HG02852 (cell line): ENCODE measurements around the gene OXSR1.
A peak's percentile ranks its signal among the peaks of the same experiment; 100 is the strongest.
"Not testable (repeated sequence)": the region's sequence is repeated elsewhere in the genome, so short reads cannot be mapped to it uniquely, and the experiment has no call there.

Source experiments
- ATAC-seq: cut with Tn5 transposase; IDR thresholded peaks from one replicate; pipeline ENCODE4 v1.9.1; 2021; ENCODE audit warnings: mild to moderate bottlenecking, moderate library complexity; ENCODE audit not compliant: unreplicated experiment

OXSR1 gene

GRCh38 chr3:38127611-38128302 is 37.6 kb upstream of the OXSR1 start:
- no peak for ATAC-seq

DNA sequence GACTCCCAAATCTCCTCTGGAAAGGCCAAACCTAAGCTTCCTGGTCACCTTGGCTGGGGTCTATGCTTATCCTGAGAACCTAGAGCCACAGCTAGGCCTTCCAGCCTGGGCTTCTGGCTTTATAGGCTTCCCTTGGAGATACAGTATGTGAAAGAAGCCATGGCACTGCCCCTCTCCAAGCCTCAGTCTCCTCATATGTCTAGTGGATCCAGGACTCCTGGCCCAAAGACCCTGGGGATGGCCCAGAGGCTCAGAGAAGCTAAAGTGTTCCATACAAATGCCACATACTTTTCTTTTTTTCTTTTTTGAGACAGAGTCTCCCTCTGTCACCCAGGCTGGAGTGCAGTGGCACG is 37.1 kb upstream of the OXSR1 start:
- ATAC-seq, result no peak

DNA sequence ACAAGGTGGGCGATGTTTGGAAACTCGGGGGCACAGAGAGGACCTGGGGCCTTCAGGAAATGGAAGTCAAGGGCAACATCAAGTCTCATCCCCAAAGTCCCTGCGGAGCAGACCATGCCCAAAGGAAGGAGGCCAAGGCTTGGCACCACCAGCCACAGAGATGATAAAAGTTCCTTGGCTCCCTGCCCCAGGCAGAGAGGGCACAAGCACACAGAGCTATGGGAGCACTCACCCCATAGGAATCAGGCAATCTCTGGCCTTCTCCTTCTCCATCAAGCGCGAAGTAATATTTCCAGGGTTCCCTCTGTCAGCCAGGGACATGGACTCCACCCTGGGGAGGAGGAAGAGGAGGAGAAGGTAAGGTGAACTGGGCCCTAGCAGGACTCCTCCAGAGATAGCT is 36.3 kb upstream of the OXSR1 start:
- ATAC-seq, result no peak

DNA sequence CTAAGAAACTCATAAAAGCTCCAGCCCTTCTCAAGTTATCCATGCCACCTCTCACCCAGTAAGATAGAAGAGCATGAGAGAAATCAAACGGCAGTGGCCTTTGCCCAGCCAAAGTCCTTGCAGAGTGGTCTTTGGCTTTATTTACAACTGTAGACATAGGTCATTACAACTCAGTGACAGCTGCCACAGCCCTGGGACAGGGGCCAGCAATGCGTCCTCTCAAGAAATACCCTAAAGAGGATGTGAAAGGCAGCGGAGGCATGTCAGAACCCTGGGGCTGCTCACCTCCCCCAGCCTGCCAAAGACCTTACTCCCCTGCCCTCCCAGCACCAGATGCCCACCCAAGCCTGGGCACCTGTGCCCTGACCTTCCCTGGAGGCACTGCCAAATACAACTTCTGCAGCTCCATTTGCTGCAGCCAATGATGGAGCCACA is 34.7 kb upstream of the OXSR1 start:
- no peak for ATAC-seq

- ATAC-seq, result no peak
Observed at GRCh38 chr3:38131621-38132369, 33.5 kb upstream of the OXSR1 start.

- ATAC-seq, result no peak
Observed at GRCh38 chr3:38133209-38133556, 32.2 kb upstream of the OXSR1 start.

- ATAC-seq, result no peak
Observed at GRCh38 chr3:38133557-38134405, 31.6 kb upstream of the OXSR1 start.

GRCh38 chr3:38134517-38135143 is 30.7 kb upstream of the OXSR1 start:
- not testable (repeated sequence) for ATAC-seq

DNA sequence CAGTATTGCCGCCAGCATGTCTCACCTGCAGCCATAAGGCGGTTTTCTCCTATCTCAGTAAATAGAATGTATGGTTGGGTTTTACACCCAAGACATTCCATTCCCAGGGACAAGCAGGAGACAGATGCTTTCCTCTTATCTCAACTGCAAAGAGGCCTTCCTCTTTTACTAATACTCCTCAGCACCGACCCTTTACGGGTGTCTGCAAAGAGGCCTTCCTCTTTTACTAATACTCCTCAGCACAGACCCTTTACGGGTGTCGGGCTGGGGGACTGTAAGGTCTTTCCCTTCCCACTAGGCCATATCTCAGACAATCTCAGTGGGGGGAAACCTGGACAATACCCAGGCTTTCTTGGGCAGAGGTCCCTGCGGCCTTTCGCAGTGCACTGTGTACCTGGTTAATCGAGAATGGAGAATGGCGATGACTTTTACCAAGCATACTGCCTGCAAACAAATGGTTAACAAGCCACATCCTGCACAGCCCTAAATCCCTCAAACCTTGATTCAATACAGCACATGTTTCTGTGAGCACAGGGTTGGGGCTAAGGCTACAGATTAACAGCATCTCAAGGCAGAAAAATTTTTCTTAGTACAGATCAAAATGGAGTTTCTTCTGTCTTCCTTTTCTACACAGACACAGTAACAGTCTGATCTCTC is 29.6 kb upstream of the OXSR1 start:
- not testable (repeated sequence) for ATAC-seq

- ATAC-seq, result no peak
Observed at GRCh38 chr3:38136393-38136776, 29.0 kb upstream of the OXSR1 start.

DNA sequence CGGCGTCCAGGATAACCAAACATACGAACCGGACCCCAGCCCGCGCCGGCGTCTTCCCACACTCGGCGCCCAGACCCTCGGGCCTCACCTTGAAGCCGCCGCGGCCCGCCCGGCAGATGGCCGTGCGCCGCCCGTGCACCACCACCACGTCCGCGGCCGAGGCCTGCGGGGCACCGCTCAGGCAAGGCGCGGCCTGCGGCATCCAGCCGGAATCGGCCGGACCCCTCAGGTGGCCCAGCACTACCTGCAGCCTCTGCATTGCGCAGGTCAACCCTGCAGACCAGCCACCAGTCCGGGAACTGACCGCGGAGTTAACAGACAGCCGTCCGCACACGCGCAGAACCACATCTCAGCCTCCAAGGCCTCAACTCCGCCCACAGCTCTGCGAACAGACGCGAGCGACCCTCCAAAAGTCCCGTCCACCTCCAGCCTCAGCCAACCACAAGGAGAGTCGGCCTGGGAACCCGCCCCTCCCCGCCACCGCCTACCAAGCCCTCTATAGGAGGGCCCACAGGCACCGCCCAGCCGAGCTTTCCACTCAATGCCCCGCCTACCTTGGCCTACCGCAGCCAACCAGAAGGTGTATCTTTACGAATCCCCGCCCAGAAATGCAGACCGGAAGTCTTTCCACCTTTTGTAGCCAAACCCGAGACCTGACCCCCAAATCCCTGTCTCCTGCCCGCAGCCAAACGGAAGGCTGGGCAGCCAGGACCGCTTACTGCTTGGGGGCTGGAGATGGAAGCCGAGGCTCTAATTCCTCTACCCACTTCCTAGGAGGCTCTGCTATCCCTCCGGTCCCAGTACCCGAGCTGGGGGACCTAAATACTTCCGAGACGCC is 28.3 kb upstream of the OXSR1 start, which contains the start of gene ACAA1:
TSS of gene ACAA1 (minus strand) at position 351 of the 838 bp plus-strand sequence. CDS start at position 259, 92 bp downstream.
- peak; percentile 88 for ATAC-seq

DNA sequence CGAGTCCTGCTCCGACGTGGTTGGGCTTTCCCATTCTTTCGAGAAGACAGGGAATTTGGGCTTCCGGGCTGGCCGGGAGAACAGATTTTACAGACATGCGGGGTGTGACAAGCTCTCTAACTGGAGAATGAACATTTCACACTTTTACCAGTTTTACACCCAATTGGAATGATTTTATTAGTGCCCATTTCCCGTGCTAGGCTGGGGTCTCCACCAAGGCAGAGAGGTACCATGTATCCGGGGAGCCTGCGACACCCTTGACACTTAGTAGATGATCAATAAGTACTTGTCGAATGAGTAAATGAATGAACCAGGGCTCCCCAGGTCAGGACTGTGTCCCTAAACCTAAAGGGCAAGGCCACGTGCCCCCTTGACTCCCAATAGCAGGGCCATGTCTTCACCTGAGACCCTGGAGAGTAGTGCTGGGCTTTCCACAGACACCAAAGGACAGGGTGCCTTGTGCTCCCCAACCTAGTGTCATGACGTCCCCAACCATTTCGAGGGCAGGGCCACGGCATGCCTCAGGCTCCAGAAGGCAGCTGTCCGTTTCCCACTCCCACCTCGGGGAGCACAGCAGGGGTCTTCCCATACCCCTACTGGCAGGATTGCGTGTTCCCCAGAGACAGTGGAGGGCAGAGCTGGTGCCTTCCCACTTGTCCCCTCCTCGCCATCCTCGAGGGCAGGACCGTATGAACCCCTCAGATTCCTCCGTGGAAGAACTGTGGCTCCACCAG is 27.6 kb upstream of the OXSR1 start:
- no peak for ATAC-seq

DNA sequence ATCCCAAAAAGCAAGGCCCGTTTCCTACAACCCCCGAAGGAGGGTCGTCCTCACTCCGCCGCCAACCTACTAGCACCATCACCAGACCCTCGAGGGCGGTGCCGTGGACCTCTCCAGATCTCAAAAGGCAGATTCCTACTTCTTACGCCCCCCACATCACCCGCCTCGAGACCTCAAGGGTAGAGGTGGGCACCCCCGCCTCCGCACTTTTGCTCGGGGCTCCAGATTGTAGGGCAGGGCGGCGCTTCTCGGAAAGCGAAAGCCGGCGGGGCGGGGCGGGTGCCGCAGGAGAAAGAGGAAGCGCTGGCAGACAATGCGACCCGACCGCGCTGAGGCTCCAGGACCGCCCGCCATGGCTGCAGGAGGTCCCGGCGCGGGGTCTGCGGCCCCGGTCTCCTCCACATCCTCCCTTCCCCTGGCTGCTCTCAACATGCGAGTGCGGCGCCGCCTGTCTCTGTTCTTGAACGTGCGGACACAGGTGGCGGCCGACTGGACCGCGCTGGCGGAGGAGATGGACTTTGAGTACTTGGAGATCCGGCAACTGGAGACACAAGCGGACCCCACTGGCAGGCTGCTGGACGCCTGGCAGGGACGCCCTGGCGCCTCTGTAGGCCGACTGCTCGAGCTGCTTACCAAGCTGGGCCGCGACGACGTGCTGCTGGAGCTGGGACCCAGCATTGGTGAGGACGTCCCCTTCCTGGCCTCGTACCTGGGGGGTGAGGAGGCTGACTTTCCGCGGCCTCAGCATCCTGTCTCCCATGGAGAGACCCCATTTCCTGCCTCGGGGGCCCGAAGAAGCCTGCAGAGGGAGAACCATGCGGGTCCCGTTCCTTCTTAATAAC is 26.8 kb upstream of the OXSR1 start, which contains the start of gene MYD88:
TSS of gene MYD88 (plus strand) at position 313 of the 842 bp plus-strand sequence. CDS start at position 353, 40 bp downstream.
- peak; percentile 43 for ATAC-seq

- ATAC-seq, result no peak
Observed at GRCh38 chr3:38139191-38139590, 26.1 kb upstream of the OXSR1 start.

DNA sequence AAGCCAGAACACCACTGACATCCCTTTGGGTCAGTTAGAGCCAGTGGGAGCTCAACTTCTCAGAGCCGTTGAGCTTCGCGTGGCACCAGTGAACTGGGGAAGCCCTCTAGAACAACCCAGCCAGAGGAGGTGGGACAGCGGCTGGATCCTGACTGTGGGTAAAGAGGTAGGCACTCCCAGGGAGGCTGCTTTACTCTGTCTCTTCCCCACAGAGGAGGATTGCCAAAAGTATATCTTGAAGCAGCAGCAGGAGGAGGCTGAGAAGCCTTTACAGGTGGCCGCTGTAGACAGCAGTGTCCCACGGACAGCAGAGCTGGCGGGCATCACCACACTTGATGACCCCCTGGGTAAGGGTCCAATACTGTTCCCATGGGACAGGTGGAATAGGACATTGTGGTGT is 25.7 kb upstream of the OXSR1 start:
- ATAC-seq, result no peak

DNA sequence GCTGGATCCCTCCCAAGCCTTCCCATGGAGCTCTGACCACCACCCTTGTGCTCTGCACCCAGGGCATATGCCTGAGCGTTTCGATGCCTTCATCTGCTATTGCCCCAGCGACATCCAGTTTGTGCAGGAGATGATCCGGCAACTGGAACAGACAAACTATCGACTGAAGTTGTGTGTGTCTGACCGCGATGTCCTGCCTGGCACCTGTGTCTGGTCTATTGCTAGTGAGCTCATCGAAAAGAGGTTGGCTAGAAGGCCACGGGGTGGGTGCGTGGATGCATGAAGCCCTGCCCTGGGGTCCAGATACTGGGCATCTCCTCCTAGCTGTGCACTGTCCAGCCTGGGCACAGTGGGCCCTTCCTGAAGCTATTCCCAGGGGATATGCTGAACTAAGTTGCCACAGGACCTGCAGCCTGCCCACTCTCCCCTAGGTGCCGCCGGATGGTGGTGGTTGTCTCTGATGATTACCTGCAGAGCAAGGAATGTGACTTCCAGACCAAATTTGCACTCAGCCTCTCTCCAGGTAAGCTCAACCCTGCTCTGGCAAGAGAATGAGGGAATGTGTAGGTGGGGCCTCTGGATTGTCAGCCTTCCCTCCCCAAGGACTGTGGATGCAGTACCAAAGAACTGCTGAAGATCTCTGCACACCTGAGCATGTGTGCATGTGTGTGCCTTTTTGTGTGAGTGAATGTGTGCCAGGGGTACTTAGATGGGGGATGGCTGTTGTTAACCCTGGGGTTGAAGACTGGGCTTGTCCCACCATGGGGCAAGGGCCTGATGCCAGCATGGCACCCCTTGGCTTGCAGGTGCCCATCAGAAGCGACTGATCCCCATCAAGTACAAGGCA is 24.8 kb upstream of the OXSR1 start:
- ATAC-seq, result no peak
